DOHH2 (cell line): ENCODE measurements around the gene KRTAP23-1.

Experiments used
- H3F3A ChIP-seq: fragments of 200-600 bp; sonication (generic), shearing (Covaris generic); 2 replicates; pipeline ENCODE4 v1.6.0; 2016; ENCODE audit warnings: antibody characterized with exemption, mild to moderate bottlenecking; ENCODE audit not compliant: control insufficient read depth, insufficient read depth
- H3K27ac ChIP-seq: fragments of 200-600 bp; sonication (generic); 2 replicates; pipeline ENCODE4 v1.5.1; 2014; ENCODE audit warnings: low read depth, mild to moderate bottlenecking, low read length, moderate library complexity
- H3K27me3 ChIP-seq: fragments of 200-600 bp; sonication (generic); 2 replicates; pipeline ENCODE4 v1.6.1; 2014; ENCODE audit warnings: mild to moderate bottlenecking, low read length, mixed read lengths; ENCODE audit not compliant: control insufficient read depth
- H3K36me3 ChIP-seq: fragments of 200-600 bp; sonication (generic); 2 replicates; pipeline ENCODE4 v1.6.1; 2014; ENCODE audit warnings: mild to moderate bottlenecking, low read length, moderate library complexity, mixed read lengths; ENCODE audit not compliant: control insufficient read depth
- H3K4me1 ChIP-seq: fragments of 200-600 bp; sonication (generic); 2 replicates; pipeline ENCODE4 v1.6.1; 2014; ENCODE audit warnings: mild to moderate bottlenecking, low read length, mixed read lengths; ENCODE audit not compliant: control insufficient read depth
- H3K4me2 ChIP-seq: fragments of 200-600 bp; sonication (generic); 2 replicates; pipeline ENCODE4 v1.6.0; 2014; ENCODE audit warnings: mild to moderate bottlenecking, low read length, moderate library complexity
- H3K4me3 ChIP-seq: fragments of 200-600 bp; sonication (generic); 2 replicates; pipeline ENCODE4 v1.5.1; 2014; ENCODE audit warnings: mild to moderate bottlenecking, low read length, mixed read lengths
- H3K79me2 ChIP-seq: fragments of 200-600 bp; sonication (generic); 2 replicates; pipeline ENCODE4 v1.6.1; 2014; ENCODE audit warnings: mild to moderate bottlenecking, low read length, mixed read lengths; ENCODE audit not compliant: control insufficient read depth
- H3K9me2 ChIP-seq: fragments of 200-600 bp; sonication (generic); replicated peaks from 2 replicates; pipeline ENCODE4 v1.6.1; 2014; ENCODE audit warnings: mild to moderate bottlenecking, low read length, mixed read lengths; ENCODE audit not compliant: control insufficient read depth
- H3K9me3 ChIP-seq: fragments of 200-600 bp; sonication (generic); 2 replicates; pipeline ENCODE4 v1.6.1; 2014; ENCODE audit warnings: antibody characterized with exemption, low read length, mixed read lengths; ENCODE audit not compliant: control insufficient read depth, insufficient read depth
- H4K20me1 ChIP-seq: fragments of 200-600 bp; sonication (generic); 2 replicates; pipeline ENCODE4 v1.6.0; 2014; ENCODE audit warnings: low read depth, mild to moderate bottlenecking, antibody characterized with exemption, low read length, moderate library complexity; ENCODE audit not compliant: control insufficient read depth, insufficient read depth
- CTCF ChIP-seq: fragments of 200-600 bp; sonication (generic); IDR thresholded peaks from one replicate; pipeline ENCODE4 v1.5.1; 2014; ENCODE audit warnings: antibody characterized with exemption, mild to moderate bottlenecking, low read depth, low read length; ENCODE audit not compliant: poor library complexity, severe bottlenecking
- EZH2phosphoT487 ChIP-seq: fragments of 200-600 bp; sonication (generic); IDR thresholded peaks from 2 replicates; pipeline ENCODE4 v1.6.1; 2017; ENCODE audit warnings: borderline replicate concordance, mild to moderate bottlenecking, antibody characterized with exemption, low read length, moderate library complexity, mixed read lengths

KRTAP23-1 gene

GRCh38 chr21:30345014-30345413 is 3.4 kb downstream of the KRTAP23-1 start:
- Histone ChIP-seq H3K4me2 (no peak overlapping the region), H3K27me3 (no peaks in the 10 kb centered on the region), H3K9me3 (no peaks in the 10 kb centered on the region), H3F3A (no peaks in the 10 kb centered on the region), H3K4me1 (no peaks in the 10 kb centered on the region), H4K20me1 (no peaks in the 10 kb centered on the region), H3K79me2 (no peaks in the 10 kb centered on the region), H3K9me2 (no peaks in the 10 kb centered on the region), H3K36me3 (no peaks in the 10 kb centered on the region), H3K27ac (no peak overlapping the region), H3K4me3 (no peak overlapping the region)
- TF ChIP-seq CTCF, result no peak
- TF ChIP-seq EZH2phosphoT487, result no peak

- no peak overlapping the region for H3K4me2 ChIP-seq
- no peaks in the 10 kb centered on the region for H4K20me1 ChIP-seq
- no peak overlapping the region for H3K27ac ChIP-seq
- no peak overlapping the region for H3K4me3 ChIP-seq
- H3K4me1 ChIP-seq, result no peaks in the 10 kb centered on the region
- no peaks in the 10 kb centered on the region for H3F3A ChIP-seq
- no peaks in the 10 kb centered on the region for H3K36me3 ChIP-seq
- no peaks in the 10 kb centered on the region for H3K79me2 ChIP-seq
- no peak for TF ChIP-seq EZH2phosphoT487
- TF ChIP-seq CTCF, result peak; percentile 78
- H3K9me2 ChIP-seq, result no peaks in the 10 kb centered on the region
- no peaks in the 10 kb centered on the region for H3K9me3 ChIP-seq
- H3K27me3 ChIP-seq, result no peaks in the 10 kb centered on the region
These were observed 7.5 kb downstream of the KRTAP23-1 start for GRCh38 chr21:30340714-30341573.

GRCh38 chr21:30338717-30339116 is 9.7 kb downstream of the KRTAP23-1 start:
- no peaks in the 10 kb centered on the region for H3K4me1 ChIP-seq
- no peak overlapping the region for H3K4me3 ChIP-seq
- H3K79me2 ChIP-seq, result no peaks in the 10 kb centered on the region
- H3K36me3 ChIP-seq, result no peaks in the 10 kb centered on the region
- TF ChIP-seq CTCF, result no peak
- TF ChIP-seq EZH2phosphoT487, result no peak
- H3K4me2 ChIP-seq, result no peak overlapping the region
- no peak overlapping the region for H3K27ac ChIP-seq
- no peaks in the 10 kb centered on the region for H3K27me3 ChIP-seq
- no peaks in the 10 kb centered on the region for H4K20me1 ChIP-seq
- no peaks in the 10 kb centered on the region for H3F3A ChIP-seq
- no peaks in the 10 kb centered on the region; the same call in 1 of the 2 replicates for H3K9me3 ChIP-seq
- no peaks in the 10 kb centered on the region for H3K9me2 ChIP-seq
